Pons (tissue), 1 donor: Measurements from ENCODE around the gene TNXB.
"Not testable (repeated sequence)": the region's sequence is repeated elsewhere in the genome, so short reads cannot be mapped to it uniquely, and the experiment has no call there.

Source experiments
- DNase-seq: peaks from one replicate; pipeline ENCODE4 v3.0.0-alpha.2; 2016; ENCODE audit warnings: low spot score

Gene TNXB

DNA sequence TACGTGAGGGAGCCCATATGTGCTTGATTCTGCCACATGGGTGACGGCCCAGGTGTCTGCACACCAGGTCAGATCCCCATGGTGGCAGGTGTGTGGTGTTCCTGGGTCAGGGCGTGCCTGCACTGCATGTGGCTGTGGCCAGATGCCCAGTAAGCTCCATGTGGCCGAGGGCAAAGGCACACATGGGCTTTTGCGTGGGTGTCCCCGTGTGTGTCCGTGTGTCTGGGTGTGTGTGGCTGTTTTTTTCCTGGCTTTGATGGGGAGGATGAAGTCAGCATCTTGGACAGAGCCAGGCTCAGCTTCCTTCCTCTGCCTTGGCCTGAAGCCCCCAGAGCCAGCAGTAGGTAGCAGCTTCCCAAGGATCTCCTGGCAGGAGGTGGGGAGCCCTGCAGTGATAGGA lies 1.5 kb upstream of the TNXB start:
- DNase-seq, result no peak

DNA sequence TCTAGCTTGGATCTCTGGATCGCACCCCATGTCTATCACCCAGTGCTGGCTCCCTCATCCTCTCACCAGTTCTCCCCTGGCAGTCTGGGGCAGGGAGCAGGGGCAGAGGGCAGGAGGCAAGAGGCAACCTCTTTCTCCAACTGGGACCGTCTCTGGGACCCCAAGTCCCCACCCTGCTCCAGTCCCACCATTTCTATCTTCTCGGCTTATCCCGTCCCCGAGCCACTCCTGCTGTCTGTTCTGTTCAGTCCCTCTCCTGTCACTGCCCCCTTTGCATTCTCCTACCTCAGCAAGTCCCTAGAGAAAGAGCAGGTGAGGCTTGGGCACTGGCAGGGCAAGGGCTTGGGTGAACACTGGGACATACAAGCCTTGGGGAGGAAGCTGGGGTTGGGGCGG lies 625 bp upstream of the TNXB start:
- no peak for DNase-seq

DNA sequence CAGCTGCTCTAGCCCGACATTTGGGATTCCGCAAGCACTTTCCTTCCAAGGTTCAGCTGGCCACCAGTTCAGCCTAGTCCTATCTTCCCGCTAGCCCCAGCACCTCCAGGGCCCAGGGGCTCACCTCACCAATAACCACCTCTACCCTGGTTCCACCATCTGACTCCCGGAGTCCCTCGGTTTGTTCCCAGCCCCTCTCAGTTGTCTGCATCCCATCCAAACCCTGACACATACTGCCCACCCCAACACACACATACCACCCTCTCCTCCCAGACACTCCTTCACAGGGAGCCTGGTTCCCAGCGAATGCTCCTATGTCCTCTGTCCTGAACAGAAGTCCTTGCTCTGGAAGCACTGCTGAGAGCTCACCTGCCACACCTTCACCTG lies 418 bp downstream of the TNXB start:
- no peak for DNase-seq

DNA sequence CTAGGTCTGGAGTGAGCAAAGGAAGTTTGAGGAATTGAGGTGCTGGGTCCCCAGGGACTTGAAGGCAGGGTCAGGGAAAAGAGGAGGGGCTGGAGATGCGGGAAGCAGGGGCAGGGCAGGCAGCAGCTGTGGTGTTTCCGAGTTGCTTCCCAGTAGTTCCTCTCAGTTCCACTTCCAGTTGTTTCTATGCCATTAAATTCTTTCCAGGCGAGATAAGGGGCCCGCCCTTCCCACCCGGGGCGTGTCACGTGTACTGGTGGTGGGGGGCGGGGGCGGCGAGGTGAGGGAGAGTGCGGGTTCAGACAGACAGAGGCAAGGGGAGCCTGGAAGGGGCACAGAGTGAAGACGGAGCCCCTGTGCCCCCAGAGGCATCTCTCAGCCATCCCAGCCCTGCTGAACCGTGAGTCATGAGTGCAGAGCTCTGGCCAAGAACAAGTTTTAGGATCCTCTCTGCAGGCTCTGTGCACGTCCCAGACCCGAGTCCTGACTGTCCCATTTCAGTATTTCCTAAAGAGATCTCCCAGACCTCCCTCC lies 977 bp downstream of the TNXB start:
- DNase-seq, result no peak

DNA sequence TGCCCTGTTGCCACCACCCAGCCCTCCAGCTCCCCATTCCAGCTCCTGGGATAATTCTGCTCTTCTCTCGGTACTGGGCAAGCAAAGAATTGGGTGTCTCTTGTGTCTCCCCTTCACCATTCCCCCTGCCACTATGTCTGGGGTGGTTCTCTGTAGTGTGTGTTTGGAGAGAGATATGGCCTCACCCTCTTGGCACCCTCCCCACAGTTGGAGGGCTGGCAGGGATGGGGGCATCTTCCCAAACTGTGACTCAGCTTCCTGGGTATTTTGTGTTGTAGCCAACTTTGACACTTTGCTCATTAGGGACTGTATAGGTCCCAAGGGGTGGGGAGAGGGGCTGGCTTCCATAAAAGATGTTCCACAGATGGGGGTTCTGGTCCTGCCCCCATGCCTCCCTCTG lies 1.7 kb downstream of the TNXB start:
- no peak for DNase-seq

DNA sequence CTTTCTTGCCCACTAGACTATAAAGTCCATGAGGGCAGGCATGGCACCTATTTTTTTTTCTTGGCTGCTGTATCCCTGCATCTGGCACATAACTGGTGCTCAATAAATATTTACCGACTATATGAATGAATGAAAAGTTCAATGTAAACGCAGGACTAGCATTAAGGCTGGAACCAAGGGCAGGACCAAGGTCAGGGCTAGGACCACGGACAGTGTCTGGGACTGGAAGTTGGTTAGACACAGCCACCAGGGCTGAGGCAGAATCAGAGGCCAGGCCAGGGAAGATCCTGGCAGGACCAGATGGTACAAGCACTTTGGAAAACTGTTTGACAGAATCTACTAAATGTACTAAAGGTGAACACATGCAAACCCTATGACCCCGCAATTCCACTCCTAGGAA lies 3.7 kb downstream of the TNXB start:
- DNase-seq, result no peak

DNA sequence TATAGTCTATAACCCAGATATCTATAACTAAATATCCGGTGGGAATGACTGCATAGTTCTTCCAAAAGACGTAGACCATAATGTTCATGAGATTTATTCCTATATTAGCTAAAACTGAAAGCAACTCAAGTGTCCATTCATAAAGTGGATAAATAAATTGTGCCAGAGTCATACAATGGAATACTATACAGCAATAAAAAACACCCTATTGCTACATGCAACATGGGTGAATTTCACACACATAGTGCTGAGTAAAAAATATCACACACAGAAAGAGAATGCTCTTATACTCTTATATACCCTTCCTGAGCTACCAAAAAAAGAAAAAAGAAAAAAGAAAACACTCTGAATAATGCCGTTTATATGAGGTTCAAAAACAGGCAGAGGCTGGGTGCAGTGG lies 6.9 kb downstream of the TNXB start:
- DNase-seq, result no peak

DNA sequence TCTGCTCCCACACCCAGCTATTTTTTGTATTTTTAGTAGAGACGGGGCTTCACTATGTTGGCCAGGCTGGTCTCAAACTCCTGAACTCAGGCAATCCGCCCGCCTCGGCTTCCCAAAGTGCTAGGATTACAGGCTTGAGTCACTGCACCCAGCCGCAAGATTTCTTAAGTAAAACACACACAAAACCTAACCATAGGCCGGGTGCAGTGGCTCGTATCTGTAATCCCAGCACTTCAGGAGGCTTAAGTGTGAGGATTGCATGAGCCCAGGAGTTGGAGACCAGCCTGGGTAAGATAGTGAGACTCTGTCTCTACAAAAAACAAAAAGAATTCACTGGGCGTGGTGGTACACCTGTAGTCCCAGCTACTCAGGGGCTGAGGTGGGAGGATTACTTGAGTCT lies 8.9 kb downstream of the TNXB start:
- not testable (repeated sequence) for DNase-seq

DNA sequence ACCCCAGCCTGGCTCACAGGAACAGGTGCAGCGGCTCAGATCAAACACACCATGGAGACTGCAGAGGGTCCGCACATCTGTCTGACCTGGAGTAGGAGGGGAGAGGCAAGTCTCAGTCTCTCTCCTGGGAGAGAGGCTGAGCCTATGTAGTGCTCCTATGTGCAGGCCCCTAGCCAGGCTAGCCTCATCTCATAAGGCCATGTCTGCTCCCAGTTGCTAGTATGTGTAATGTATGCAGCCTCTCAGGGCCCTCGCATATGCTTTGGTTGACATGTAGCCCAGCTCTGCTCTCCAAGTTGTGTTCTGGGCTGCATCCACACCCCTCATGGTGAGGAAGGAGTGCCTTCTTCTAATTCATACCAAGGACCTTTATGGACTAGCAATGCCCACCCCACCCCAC lies 11.8 kb downstream of the TNXB start:
- DNase-seq, result no peak

DNA sequence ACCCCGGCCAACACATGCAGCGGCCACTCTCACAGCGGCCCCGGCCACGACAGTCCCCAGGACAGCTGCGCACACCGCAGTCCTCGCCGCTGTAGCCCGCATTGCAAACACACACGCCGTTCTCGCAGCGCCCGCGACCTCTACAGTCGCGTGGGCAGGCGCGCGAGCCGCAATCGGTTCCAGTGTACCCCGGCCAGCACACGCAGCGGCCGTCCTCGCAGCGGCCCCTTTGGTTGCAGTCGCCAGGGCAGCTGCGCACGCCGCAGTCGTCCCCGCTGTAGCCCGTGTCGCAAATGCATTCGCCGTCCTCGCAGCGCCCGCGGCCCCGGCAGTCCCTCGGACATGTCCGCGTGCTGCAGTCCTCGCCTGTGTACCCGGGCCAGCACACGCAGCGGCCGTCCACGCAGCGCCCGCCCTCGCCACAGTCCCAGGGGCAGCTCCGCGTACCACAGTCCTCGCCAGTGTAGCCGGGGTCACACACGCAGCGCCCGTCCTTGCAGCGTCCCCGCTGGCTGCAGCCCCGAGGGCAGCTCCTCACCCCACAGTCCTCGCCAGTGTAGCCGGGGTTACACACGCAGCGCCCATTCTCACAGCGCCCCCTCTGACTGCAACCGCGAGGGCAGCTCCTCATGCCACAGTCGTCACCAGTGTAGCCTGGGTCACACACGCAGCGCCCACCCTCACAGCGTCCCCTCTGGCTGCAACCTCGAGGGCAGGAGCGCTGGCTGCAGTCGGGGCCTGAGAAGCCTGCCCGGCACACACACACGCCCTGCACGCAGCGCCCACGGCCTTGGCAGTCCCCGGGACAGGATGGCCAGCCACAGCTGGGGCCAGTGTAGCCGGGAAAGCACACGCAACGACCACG lies 12.5 kb downstream of the TNXB start:
- no peak for DNase-seq

DNA sequence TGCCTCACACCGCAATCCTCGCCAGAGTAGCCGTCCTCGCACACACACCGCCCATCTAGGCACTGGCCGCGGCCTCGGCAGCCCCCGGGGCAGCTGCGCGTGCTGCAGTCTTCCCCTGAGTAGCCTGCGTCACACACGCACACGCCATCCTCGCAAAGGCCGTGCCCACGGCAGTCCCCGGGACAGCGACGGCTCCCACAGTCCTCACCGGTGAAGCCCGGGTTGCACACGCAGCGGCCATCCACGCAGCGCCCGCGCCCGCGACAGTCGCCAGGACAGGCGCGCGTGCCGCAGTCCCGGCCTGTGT lies 13.1 kb downstream of the TNXB start:
- DNase-seq, result no peak

DNA sequence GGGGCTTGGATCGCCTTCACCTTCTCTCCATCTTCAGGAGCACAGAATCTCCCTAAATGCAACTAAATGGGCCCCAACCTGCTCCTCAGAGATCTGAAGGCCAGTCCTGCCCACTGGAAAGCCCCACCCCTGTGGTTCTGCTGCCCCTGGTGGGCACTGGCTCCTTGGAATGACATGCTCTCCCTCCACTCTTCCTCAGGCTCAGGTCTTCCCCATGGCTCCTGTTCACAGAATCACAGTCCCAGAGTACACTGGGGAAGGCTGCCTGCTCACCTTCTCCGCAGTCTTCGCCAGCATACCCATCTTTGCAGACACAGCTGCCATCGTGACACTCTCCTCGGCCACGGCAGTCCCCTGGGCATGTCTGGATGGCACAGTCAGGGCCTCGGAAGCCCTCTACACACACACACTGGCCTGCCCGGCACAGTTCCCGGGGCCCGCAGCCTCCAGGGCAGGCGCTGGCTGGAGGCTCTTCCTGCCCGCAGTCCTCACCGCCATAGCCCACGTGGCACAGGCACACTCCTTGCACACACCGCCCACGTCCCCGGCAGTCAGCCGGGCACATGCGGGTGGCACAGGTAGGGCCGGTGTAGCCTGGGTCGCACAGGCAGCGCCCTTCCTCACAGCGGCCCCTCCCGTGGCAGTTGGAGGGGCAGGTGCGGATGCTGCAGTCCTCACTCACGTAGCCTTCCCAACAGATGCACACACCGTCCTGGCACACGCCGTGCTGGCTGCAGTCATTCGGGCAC lies 13.6 kb downstream of the TNXB start:
- DNase-seq, result no peak

DNA sequence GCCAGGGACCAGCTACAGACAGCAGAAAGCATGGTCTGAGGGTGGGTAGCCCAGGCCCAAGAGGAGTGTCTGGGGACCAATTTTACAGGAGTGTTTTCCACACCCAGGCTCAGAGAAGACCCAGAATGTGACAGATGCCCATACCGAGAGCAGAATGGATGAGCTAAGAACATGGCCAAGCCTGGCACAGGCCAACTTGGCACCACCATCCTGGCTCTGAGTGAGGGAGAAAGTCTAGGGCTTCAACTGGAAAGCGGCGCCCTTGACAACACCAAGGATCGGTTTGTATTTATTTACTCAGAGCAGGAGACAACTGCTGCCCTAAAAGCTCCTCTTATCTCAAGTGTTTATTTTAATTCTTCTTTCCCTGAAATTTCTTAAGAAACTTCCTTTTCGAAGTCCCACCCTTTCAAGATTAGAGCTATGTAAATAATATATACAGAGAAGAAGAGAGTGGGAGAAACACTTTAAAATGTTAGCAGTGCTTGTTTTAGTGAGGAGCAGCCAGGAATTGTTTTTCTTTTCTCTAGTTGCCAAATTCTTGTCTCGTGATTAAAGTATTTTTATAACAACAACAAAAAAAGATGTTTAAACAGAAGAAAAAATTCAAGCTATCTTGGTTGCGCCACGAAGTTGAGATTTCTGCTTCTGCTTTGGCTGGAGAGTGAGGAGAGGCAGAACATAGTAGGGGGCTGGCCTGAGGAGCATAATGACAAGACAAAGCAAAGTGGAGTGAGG lies 16.2 kb downstream of the TNXB start:
- peak; percentile 48 for DNase-seq

DNA sequence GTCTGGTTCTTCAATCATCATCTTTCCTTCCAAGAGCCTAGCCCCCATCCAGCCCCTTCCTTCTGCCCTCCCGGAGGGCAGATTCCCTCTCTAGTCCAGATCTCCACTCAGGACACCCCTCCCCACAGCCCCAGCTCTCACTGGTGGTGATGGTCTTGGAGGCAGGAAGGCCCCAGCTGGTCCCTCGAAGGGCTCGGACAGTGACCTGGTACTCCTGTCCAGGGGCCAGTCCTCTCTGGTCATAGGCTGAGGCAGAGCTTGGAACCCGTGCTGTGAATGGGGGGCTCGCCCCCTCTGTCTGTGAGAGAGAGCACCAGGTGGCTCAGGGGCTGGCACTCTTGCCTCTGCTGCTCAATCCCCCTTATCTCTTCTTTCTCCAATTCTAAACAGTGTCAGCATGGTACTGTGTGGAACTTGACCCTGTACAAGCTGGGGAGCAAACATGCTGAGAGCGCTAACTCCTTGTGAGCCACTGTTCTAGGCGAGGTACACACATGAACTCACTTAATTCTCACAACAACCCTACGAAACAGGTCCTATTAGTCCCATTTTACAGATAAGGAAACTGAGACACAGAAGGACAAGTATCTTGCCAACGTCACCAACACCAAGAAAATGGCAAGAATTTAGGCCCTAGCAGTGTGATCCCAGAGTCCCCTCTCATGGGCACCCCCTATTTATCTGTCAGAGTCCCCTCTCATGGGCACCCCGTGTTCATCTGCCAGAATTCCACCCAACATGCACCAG lies 19.9 kb downstream of the TNXB start:
- DNase-seq, result no peak

DNA sequence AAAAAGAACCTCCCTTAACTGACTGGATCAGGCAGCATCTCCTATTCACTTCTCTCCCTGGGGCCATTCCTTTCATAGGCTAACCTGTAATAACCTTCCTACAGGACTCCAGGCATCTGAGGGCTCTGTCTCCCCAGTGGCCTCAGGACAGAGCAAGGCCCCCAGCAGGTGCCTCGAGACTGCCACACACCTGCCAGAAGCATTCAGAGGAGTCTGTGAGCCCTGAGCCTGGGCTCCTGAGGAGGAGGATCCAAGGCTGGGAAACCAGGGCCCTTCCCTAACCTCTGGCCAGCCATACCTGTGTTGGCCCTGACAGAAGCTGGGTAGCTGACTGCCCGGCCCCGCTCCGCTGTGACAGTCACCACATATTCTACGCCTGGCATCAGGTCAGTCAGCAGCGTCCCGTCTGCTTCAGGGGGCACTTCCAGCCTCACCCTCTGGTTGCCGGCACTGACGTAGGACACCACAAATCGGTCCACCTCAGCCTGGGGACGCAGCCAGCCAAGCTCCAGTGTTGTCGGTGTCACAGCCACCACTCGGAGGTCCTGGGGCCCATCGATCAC lies 20.6 kb downstream of the TNXB start:
- no peak for DNase-seq

DNA sequence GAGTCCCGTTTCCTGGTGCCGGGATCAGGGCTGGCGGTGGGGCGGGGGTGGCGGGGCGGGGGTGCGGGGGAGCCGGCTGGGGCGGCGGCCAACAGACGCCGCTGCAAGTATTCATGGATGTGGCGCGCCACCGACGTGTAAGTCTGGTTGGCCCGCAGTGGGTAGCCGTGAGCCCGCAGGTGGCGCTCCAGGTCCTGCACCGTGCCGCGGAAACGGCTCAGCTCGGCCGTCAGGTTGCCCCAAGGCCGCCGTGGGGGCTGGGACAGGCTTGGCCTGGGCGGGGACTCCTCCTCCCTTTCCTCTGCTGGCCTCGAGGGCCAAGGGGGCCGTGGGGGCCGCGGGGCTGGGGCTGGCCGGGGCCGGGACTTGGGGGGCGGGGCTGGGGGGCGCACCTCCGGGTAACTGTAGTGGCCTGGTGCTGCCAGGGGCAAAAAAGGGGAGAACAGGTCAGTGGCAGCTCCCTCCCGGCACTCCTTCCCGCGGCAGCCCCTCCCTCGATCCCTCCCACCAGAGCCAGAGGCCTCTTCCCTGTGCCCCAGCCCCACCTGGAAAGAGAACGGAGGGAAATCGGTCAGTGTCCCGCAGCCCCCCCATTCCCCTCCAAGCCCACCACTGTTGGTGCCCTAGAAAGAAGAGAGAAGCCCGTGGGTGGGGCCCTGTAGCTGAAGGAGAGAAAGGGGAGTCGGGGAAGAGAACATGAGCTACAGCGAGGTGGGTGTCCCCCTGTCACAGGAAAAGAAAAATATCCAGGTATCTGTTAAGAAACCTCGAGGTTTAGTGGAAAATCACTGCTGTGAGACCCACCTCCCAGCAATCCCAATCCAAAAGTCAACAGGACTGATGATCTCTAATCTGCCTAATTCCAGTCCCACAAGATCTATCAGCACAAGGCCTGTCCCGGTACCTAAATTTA lies 21.3 kb downstream of the TNXB start:
- DNase-seq, result no peak

DNA sequence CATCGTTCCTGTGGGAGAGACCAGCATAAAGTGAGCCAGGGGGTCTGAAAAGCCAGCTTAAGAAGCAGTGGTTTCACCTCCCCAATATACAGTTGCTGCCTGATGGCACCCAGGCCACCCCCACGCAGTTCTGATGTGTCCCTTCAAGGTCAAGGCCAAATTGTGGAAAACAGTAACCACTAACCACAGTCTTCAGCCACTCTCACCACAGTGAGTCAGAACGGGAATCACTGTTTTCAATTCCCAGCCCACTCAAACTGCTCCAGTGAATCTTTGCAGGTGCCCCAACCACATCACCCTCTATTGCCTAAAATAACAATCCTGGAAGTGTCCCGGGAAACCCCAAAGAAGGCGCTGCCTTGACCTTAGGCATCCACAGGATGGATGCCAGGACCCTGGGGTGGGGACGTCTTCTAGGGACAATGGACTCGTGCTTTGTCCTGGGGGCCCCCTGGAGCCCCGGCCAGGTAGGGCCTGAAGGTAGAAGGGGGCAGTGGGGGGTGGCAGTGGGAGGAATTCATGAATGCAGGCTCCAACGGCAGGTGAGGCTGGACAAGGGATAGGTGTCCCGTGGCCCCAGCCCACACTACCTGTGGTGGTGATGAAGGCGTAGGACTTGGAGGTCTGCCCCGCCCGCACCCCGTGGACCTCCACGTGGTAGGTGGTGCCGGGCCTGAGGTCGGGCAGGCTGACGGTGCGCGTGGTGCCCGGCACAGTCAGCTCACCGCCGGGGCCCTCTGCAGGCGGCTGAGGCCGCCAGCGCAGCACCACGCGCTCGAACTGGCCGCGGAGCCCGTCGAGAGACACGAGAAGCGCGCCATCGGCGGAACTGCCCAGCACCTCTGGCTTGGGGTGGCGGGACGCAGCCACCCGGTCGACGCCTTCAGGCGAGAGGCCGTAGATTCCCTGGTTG lies 22.2 kb downstream of the TNXB start:
- DNase-seq, result no peak

DNA sequence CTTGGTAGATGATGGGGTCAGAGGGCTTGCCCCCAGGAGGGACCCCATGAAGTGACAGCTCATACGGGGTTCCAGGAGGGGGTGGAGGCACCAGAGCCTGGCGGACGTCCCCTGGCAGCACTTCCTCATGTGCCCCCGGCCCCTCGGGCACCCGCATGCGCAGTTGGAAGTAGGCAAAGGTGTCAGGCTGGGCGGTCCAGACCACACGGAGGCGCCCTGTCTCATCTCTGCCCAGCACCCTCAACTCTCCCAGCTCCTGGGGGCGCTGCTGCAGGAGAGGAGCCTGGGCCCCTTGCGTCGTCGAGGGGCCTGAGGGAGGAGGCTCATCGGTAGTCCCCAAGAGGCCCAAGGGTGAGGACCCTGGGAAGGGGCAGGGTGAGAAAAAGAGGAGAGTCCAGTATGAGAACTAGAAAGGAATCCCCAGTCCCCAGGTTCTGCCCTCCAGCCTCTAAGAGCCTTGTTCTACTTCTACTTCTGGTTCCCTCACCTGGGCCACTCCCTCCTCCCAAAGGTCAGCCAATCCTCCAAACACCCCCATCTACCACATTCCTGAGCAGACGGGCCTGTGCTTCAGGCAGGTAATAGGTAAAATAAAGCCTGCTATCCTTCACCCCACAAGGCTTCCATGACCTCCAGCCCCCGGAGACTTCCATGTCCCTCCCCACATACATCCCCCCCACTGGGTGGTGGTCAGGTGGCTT lies 23.2 kb downstream of the TNXB start:
- no peak for DNase-seq

DNA sequence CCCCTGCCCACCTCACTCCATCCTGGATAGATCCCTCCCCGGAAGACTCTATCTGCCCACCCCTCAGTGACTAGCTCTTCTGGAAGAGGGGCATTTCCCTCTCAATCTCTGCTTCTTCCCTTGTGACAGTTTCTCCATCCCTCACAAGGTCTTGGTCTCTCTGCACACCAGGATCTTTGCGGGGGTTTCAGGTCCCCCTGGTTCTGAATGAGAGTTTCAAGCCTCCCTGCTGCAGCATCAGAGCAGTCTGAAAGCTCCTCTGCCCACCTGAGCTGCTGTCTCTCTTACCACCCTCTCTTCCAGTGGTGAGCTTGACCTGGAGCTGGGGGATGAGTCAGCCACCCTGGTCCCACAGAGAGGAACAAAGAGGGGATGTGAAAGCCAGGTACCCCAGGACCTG lies 24.4 kb downstream of the TNXB start:
- no peak for DNase-seq
